NB4 (cell line): ENCODE results near the gene CDK5.
"Not testable (repeated sequence)": the region's sequence is repeated elsewhere in the genome, so short reads cannot be mapped to it uniquely, and the experiment has no call there.

Experiments used
- DNase-seq: peaks from one replicate; pipeline ENCODE4 v3.0.0; 2010; ENCODE audit warnings: low read depth
- H3K4me3 ChIP-seq: one replicate; pipeline ENCODE4 v1.5.1; 2011; ENCODE audit warnings: mild to moderate bottlenecking, low read depth, low read length, moderate library complexity
- CTCF ChIP-seq: IDR thresholded peaks from one replicate; pipeline ENCODE4 v1.5.1; 2012; ENCODE audit warnings: low read depth, low read length
- MAX ChIP-seq: IDR thresholded peaks from 2 replicates; pipeline ENCODE4 v1.6.1; 2011; ENCODE audit warnings: low read depth, low read length
- MYC ChIP-seq: IDR thresholded peaks from 2 replicates; pipeline ENCODE4 v1.6.1; 2011; ENCODE audit warnings: low read depth, low read length
- POLR2A ChIP-seq: IDR thresholded peaks from 2 replicates; pipeline ENCODE4 v1.6.1; 2011; ENCODE audit warnings: mild to moderate bottlenecking; ENCODE audit not compliant: insufficient read length; ENCODE audit errors: extremely low read depth

The CDK5 gene

GRCh38 chr7:151013733-151014497 lies 43.8 kb downstream of the CDK5 start:
- H3K4me3 ChIP-seq: peak overlapping the region; percentile 3
- TF ChIP-seq MYC (no peak), POLR2A (no peak), MAX (no peak), CTCF (no peak)
- peak; percentile 60 for DNase-seq

- no peak for DNase-seq
- no peak for TF ChIP-seq POLR2A
- no peak for TF ChIP-seq MAX
- no peak for TF ChIP-seq CTCF
- no peak for TF ChIP-seq MYC
- no peak overlapping the region for H3K4me3 ChIP-seq
These were observed 44.4 kb downstream of the CDK5 start for GRCh38 chr7:151013356-151013732.

GRCh38 chr7:151012911-151013347 lies 44.8 kb downstream of the CDK5 start:
- peak; percentile 68 for DNase-seq
- TF ChIP-seq MAX (no peak), POLR2A (no peak), MYC (no peak), CTCF (peak; percentile 86)
- no peak overlapping the region for H3K4me3 ChIP-seq

GRCh38 chr7:151012031-151012692 lies 45.5 kb downstream of the CDK5 start:
- no peak overlapping the region for H3K4me3 ChIP-seq
- no peak for DNase-seq
- TF ChIP-seq CTCF: no peak
- no peak for TF ChIP-seq MYC
- no peak for TF ChIP-seq MAX

- not testable (repeated sequence) for H3K4me3 ChIP-seq, DNase-seq
These were observed 46.1 kb downstream of the CDK5 start for GRCh38 chr7:151011616-151012015.

- no peak for TF ChIP-seq CTCF
- no peak for TF ChIP-seq MAX
- no peak for TF ChIP-seq POLR2A
- no peak for TF ChIP-seq MYC
- no peak overlapping the region for H3K4me3 ChIP-seq
- DNase-seq: no peak
These were observed 46.6 kb downstream of the CDK5 start for GRCh38 chr7:151011097-151011409.
